B cell (primary cell): Measurements from ENCODE around the gene MCF2L.

Experiments used
- CTCF ChIP-seq: fragments of 200-600 bp; IDR thresholded peaks from one replicate; pipeline ENCODE4 v1.8.0; 2022; ENCODE audit warnings: antibody characterized with exemption, mild to moderate bottlenecking
- EZH2 ChIP-seq: IDR thresholded peaks from 2 replicates; pipeline ENCODE4 v1.6.1; 2012; ENCODE audit warnings: borderline replicate concordance, low read depth, mild to moderate bottlenecking, moderate library complexity, low read length; ENCODE audit not compliant: insufficient read depth, poor library complexity, severe bottlenecking

- TF ChIP-seq CTCF (no peak), EZH2 (no peak)
These were observed 140.4 kb downstream of the MCF2L start for GRCh38 chr13:113109151-113110047.
